ENCODE data around the gene CALD1.

CALD1 gene

DNA sequence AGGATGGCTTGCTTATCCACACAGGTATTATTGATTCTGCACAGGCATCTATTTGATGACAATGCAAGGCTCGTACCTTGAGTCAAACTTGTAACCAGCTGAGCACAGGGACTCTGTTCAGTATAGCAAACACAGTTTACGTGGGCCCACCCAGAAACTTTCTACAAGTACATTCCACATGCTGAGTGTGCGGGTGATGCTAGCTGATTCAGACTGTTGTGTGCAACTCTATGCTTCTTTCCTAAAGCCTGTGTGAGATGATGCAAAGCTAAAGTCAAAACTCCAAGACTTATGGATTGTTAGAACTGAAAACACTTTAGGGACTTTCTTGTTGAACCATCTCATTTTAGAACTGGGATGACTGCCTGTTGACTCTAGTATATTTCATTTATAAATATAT lies 21.5 kb upstream of the CALD1 start:
- Histone ChIP-seq H3K4me3 (ENCODE audit: low read depth, low read length) (no peak overlapping the region), H3K27me3 (no peaks in the 10 kb centered on the region), H3K9me3 (no peaks in the 10 kb centered on the region), H3K4me1 (no peaks in the 10 kb centered on the region), H3K36me3 (no peaks in the 10 kb centered on the region)
- TF ChIP-seq, protein P1, sequence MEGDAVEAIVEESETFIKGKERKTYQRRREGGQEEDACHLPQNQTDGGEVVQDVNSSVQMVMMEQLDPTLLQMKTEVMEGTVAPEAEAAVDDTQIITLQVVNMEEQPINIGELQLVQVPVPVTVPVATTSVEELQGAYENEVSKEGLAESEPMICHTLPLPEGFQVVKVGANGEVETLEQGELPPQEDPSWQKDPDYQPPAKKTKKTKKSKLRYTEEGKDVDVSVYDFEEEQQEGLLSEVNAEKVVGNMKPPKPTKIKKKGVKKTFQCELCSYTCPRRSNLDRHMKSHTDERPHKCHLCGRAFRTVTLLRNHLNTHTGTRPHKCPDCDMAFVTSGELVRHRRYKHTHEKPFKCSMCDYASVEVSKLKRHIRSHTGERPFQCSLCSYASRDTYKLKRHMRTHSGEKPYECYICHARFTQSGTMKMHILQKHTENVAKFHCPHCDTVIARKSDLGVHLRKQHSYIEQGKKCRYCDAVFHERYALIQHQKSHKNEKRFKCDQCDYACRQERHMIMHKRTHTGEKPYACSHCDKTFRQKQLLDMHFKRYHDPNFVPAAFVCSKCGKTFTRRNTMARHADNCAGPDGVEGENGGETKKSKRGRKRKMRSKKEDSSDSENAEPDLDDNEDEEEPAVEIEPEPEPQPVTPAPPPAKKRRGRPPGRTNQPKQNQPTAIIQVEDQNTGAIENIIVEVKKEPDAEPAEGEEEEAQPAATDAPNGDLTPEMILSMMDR (IDR thresholded peaks at IDR 0.05; ENCODE audit: low read depth, low read length), result no peak
- DNase-seq, result no peak

- Histone ChIP-seq H3K4me1 (no peaks in the 10 kb centered on the region), H3K36me3 (no peaks in the 10 kb centered on the region), H3K4me3 (ENCODE audit: low read depth, low read length) (no peak overlapping the region), H3K9me3 (no peaks in the 10 kb centered on the region), H3K27me3 (no peaks in the 10 kb centered on the region)
- DNase-seq, result no peak
- TF ChIP-seq, protein P1 (IDR thresholded peaks at IDR 0.05; ENCODE audit: low read depth, low read length), result no peak
Measured at GRCh38 chr7:134758981-134759380, 20.5 kb upstream of the CALD1 start.

DNA sequence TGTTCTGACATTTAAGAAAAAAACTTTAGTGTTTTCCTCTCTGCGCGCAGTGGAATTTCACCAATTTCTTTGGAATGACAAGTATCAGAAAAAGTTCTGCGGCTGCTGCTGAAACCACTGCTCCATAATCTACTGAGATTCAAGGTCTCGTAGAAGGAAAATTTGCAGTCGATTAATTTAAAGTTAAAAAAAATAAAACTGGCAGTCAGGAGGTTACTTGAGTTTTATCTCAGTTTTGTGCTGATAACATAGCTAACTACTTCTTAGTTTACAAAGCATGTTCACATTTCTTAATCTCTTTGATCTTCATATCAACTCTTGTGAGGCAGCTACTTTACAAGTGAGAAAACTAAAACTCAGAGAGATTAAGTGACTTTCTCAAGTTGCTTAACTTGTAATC lies 18.2 kb upstream of the CALD1 start:
- no peak for DNase-seq

DNA sequence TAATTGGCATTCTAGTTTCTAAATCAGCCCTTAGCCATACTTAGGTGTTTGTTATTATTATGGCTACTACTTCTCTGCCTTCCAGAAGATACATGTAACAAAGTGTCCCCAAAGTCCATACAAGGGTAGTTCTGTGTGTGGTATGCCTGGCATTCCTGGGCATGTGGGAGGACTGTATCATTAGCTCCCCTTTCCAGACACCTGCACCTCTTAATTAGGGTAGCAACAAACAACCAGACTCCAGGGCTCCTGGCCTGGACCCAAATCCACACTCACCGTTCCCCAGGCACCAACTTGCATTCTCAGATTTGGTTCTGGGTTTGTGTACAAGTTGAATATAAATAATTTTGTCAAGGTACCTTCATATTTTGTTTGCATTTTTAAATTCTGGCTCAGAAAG lies 15.5 kb upstream of the CALD1 start:
- TF ChIP-seq, protein P1 (IDR thresholded peaks at IDR 0.05; ENCODE audit: low read depth, low read length), result no peak
- H3K9me3 ChIP-seq, result no peaks in the 10 kb centered on the region
- H3K36me3 ChIP-seq, result no peaks in the 10 kb centered on the region

More for the DNA sequence above, 18.2 kb upstream of the CALD1 start:
- H3K27me3 ChIP-seq, result no peaks in the 10 kb centered on the region
- no peaks in the 10 kb centered on the region for H3K4me1 ChIP-seq
- no peak overlapping the region for H3K4me3 ChIP-seq (ENCODE audit: low read depth, low read length)
- TF ChIP-seq, protein P1 (IDR thresholded peaks at IDR 0.05; ENCODE audit: low read depth, low read length), result no peak
- H3K9me3 ChIP-seq, result no peaks in the 10 kb centered on the region
- H3K36me3 ChIP-seq, result no peaks in the 10 kb centered on the region

GRCh38 chr7:134764365-134764764 lies 15.1 kb upstream of the CALD1 start:
- H3K4me3 ChIP-seq (ENCODE audit: low read depth, low read length), result no peak overlapping the region
- no peaks in the 10 kb centered on the region for H3K27me3 ChIP-seq
- no peaks in the 10 kb centered on the region for H3K36me3 ChIP-seq
- TF ChIP-seq, protein P1 (IDR thresholded peaks at IDR 0.05; ENCODE audit: low read depth, low read length), result no peak
- no peaks in the 10 kb centered on the region for H3K4me1 ChIP-seq
- H3K9me3 ChIP-seq, result no peaks in the 10 kb centered on the region
- no peak for DNase-seq

More for the DNA sequence above, 15.5 kb upstream of the CALD1 start:
- H3K4me1 ChIP-seq, result no peaks in the 10 kb centered on the region
- DNase-seq, result no peak
- H3K27me3 ChIP-seq, result no peaks in the 10 kb centered on the region
- H3K4me3 ChIP-seq (ENCODE audit: low read depth, low read length), result no peak overlapping the region

DNA sequence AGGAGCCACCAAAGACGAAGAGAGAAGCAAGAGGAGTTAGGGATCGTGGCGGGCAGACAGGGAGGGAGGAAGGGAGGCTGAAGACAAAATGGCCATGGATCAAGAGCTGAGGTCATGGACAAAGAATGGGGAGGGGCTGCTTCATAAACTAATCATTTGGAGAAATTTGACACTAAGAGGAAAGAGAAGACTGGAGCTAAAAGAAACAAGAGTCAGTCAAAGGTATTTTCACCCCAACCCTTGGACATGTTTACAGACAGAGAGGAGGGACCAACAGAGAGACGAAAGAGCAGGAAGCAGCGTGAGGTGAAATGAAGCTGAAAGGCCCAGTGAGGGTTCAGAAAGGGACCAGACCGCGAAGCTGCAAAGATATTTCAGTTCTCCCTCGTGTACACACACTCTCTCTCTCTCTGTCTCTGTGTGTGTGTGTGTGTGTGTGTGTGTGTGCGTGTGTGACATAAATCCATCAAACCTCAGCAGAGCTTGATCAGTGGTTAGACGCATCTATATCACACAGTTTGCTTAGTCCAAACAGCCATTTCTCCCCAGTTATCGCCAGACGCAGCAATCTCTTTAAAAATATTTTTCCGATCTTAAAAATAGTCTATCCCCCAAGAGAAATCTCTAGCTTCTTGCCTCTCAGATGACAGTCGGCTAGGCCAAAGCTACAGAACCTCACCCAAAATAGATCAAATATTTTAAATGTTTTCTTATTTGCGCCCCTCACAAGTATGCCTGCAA lies 12.5 kb upstream of the CALD1 start:
- no peaks in the 10 kb centered on the region for H3K36me3 ChIP-seq
- DNase-seq, result no peak
- H3K27me3 ChIP-seq, result no peaks in the 10 kb centered on the region
- H3K4me1 ChIP-seq, result no peaks in the 10 kb centered on the region
- TF ChIP-seq, protein P1 (IDR thresholded peaks at IDR 0.05; ENCODE audit: low read depth, low read length), result no peak
- no peak overlapping the region for H3K4me3 ChIP-seq (ENCODE audit: low read depth, low read length)
- no peaks in the 10 kb centered on the region for H3K9me3 ChIP-seq

All from BE2C (cell line).